ACC112 (cell line): ENCODE data around the gene KDELR3.
A peak's percentile ranks its signal among the peaks of the same experiment; 100 is the strongest.

Experiments
- H2AFZ ChIP-seq: fragments of 200-600 bp; sonication (generic); one replicate; pipeline ENCODE4 v1.6.0; 2017; ENCODE audit warnings: antibody characterized with exemption, low read length; ENCODE audit not compliant: unreplicated experiment
- H3K27ac ChIP-seq: fragments of 200-600 bp; sonication (generic); 2 replicates; pipeline ENCODE4 v1.5.1; 2014; ENCODE audit warnings: low read depth, mild to moderate bottlenecking, antibody characterized with exemption, low read length, moderate library complexity
- H3K27me3 ChIP-seq: fragments of 200-600 bp; sonication (generic); 2 replicates; pipeline ENCODE4 v1.6.1; 2014; ENCODE audit warnings: mild to moderate bottlenecking, antibody characterized with exemption, low read length, moderate library complexity, mixed read lengths; ENCODE audit not compliant: insufficient read depth
- H3K36me3 ChIP-seq: fragments of 200-600 bp; sonication (generic); 2 replicates; pipeline ENCODE4 v1.6.1; 2016; ENCODE audit warnings: mild to moderate bottlenecking, antibody characterized with exemption, low read length, moderate library complexity, mixed read lengths; ENCODE audit not compliant: insufficient read depth
- H3K4me1 ChIP-seq: fragments of 200-600 bp; sonication (generic); one replicate; pipeline ENCODE4 v1.6.1; 2016; ENCODE audit warnings: low read length, mixed read lengths; ENCODE audit not compliant: insufficient read depth, unreplicated experiment, control insufficient read depth
- H3K4me3 ChIP-seq: fragments of 200-600 bp; sonication (generic); 2 replicates; pipeline ENCODE4 v1.5.1; 2014; ENCODE audit warnings: mild to moderate bottlenecking, low read depth, low read length
- H3K79me2 ChIP-seq: fragments of 200-600 bp; sonication (generic); one replicate; pipeline ENCODE4 v1.6.0; 2016; ENCODE audit warnings: low read length; ENCODE audit not compliant: control insufficient read depth, unreplicated experiment, insufficient read depth

Gene KDELR3

DNA sequence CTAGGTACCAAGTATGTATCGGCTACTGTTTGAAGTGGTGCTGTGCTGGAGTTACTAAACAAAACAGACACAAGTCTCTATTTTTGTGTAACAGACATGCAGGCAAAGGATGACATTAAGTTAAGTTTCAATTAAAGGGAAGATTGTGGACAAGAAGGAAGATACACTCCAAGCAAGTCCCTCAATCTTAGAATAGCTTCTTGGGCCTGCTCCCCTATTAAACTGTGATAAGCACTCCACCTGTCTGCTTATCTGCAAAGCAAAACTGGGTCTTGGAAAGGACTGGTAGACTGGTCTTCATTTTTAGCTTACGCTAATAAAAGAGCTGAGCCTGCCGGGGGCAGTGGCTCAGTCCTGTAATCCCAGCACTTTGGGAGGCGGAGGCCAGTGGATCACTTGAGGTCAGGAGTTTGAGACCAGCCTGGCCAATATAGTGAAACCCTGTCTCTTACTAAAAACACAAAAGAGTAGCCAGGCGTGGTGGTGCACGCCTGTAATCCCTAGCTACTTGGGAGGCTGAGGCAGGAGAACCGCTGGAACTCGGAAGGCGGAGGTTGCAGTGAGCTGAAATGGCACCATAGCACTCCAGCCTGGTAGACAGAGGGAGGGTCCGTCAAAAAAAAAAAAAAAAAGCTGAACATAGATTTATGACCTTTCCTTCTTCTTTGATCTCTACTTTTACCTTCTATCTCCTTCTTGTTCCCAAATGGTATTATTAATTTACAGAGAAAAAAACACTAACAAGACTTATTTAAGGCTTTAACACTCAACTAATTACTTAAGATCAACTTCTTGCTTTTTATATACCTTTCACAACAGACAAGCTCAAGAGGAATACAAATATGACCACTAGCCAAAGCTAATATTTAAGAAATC, 34.1 kb downstream of the KDELR3 start:
- peaks cover 38% of the 10 kb centered on the region for H3K36me3 ChIP-seq

GRCh38 chr22:38503021-38503420, 35.1 kb downstream of the KDELR3 start:
- Histone ChIP-seq H3K4me1 (peaks cover 18% of the 10 kb centered on the region), H3K79me2 (peaks cover 73% of the 10 kb centered on the region), H3K27ac (peak overlapping the region; percentile 19; the same call in 1 of the 2 replicates), H2AFZ (no peak overlapping the region), H3K36me3 (peaks cover 33% of the 10 kb centered on the region), H3K27me3 (no peaks in the 10 kb centered on the region), H3K4me3 (peak overlapping the region; percentile 99)

More for the DNA sequence above, 34.1 kb downstream of the KDELR3 start:
- Histone ChIP-seq H3K4me3 (peak overlapping the region; percentile 99), H3K4me1 (peaks cover 18% of the 10 kb centered on the region), H2AFZ (no peak overlapping the region), H3K79me2 (peaks cover 78% of the 10 kb centered on the region), H3K27ac (no peak overlapping the region), H3K27me3 (no peaks in the 10 kb centered on the region)

DNA sequence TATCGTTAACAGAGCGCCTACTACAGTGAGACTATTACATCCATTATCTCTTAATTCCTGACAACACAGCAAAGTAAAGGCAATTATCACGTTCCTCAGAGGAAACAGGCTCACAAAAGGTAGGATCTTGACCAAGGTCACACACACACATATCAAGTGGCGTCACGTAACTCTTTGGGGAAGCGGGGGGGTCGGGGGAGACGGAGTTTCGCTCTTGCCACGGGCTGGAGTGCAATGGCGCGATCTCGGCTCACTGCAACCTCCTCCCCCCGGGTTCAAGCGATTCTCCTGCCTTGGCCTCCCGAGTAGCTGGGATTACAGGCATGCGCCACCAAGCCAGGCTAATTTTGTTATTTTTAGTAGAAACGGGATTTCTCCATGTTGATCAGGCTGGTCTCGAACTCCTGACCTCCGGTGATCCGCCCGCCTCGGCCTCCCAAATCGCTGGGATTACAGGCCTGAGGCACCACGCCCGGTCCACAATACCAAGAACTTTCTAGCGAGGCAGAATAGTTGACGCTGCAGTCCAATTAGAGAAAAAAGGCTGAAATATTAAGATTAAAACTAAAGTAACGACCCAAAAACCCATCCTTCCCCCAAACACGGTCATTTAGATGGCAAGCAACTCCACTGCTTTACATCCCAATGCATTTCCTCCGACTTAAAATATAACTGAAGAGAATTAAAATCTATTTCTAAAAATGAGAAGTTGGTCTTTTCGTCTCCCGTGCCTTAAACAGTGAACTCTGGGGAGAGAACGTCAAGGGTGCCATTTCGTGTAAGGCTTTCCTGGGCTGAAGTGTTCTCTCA, 37.0 kb downstream of the KDELR3 start:
- Histone ChIP-seq H3K79me2 (peaks cover 57% of the 10 kb centered on the region), H3K27ac (peak overlapping the region; percentile 98), H3K4me3 (peak overlapping the region; percentile 99), H2AFZ (no peak overlapping the region), H3K4me1 (peaks cover 18% of the 10 kb centered on the region), H3K36me3 (peaks cover 21% of the 10 kb centered on the region; the same call in 1 of the 2 replicates), H3K27me3 (no peaks in the 10 kb centered on the region)

DNA sequence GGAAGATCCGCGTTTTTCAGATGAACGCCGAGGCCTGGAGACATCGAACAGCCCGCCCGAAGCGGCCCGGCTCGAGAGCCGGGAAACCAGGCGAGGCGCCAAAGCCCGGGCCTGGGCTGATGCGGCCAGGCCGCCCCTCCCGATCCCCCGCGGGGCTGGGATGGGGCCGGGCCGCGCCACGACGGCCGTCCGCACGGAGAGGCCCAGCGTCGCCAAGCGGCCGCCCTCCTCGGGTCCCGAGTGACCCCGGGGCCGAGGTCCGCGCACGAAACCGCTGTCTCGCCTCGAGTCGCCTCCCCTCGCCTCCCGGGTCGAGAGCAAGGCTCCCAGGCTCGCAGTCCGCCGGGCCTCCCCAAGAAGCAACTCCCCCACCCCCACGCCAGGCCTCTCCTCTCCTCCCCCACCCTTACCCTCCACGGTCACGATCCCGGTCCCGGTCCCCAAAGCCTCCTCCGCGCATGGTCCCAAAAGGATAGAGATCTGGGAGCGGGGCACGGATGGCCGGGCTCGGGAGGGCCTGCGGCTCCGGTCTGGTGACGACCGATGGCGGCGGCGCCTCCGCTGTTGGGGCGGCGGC, 37.7 kb downstream of the KDELR3 start:
- peak overlapping the region; percentile 22 for H2AFZ ChIP-seq
- peaks cover 18% of the 10 kb centered on the region for H3K4me1 ChIP-seq
- H3K27ac ChIP-seq = peak overlapping the region; percentile 98
- H3K79me2 ChIP-seq = peaks cover 53% of the 10 kb centered on the region
- H3K27me3 ChIP-seq = no peaks in the 10 kb centered on the region
- peak overlapping the region; percentile 99 for H3K4me3 ChIP-seq
- peaks cover 21% of the 10 kb centered on the region; the same call in 1 of the 2 replicates for H3K36me3 ChIP-seq

DNA sequence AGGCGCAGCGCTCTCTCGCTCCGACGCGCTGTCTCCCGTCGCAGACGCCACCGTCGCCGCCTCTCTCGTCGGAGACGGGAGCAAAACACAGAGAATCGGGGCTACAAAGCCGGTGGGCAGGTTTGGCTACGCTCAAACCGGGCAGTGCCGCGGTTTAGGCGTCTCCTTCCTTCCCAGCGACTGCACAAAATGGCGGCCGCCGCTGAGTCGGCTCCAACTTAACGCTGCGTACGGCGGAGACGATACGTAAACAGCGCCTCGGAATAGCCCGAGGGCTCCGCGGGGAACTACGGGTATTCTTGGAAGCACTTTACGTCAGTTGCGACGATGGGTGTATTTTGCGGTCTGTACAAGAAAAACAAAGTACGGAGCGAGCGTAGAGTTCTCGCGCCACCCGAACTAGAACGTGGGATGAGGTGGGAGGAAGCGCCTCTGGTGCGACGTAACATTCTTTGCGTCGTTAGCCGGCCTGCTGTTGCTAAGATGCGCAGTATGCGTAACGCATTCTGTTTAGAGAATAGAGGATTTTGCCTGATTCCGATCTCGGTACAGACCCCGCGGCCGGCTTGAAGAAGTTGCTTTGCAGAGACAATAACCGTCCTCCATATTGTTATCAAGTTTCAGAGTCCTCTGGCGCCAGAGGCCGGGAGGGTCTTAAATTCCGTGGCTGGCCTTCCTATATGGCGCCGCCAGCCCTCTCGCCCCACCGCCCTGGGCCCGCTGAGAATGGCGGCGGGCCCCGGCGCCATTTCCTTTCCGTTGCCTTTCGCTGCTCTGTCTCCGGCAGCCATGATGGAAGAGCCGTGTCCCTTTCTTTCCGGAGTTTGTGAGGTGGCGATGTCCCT, 38.4 kb downstream of the KDELR3 start, which contains the start of gene DDX17:
Gene DDX17, minus strand, starts transcription at position 194 of the 845 bp plus-strand sequence.
- Histone ChIP-seq H3K36me3 (peaks cover 17% of the 10 kb centered on the region; the same call in 1 of the 2 replicates), H3K4me1 (peaks cover 18% of the 10 kb centered on the region), H3K27ac (peak within 1 kb of the TSS; percentile 98), H3K4me3 (peak within 1 kb of the TSS; percentile 99), H3K79me2 (peaks cover 47% of the 10 kb centered on the region), H3K27me3 (no peaks in the 10 kb centered on the region), H2AFZ (peak within 1 kb of the TSS; percentile 96)

DNA sequence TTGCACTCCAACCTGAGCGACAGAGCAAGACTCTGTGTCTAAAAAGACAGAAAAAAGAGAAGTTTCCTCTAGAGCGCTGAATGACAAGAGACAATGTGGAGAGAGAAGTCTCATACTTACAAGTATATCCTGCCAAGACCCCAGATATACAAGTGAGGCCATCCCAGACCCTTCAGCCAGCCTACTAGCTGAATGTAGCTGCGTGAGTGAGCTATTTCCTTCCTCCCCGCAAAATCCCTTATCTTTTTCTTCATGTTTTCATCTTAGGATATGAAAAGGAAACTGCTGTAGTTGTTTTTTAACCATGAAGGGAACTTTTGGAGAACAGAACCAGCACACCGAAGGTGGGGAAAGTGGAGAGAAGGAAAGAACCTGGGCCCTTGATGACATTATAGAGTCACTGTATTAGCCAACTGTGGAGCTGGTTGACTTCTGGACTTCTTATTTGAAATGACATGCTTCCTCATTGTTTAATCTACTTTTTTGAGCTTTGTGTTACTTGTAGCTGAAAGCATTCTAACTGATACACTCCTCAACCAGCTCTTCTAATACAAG, 42.6 kb downstream of the KDELR3 start:
- no peaks in the 10 kb centered on the region for H3K36me3 ChIP-seq
- H3K4me1 ChIP-seq = peaks cover 4% of the 10 kb centered on the region
- no peak overlapping the region for H3K4me3 ChIP-seq
- no peaks in the 10 kb centered on the region for H3K27me3 ChIP-seq
- H3K27ac ChIP-seq = no peak overlapping the region
- no peak overlapping the region for H2AFZ ChIP-seq
- H3K79me2 ChIP-seq = peaks cover 6% of the 10 kb centered on the region

GRCh38 chr22:38513063-38513462, 45.2 kb downstream of the KDELR3 start:
- Histone ChIP-seq H3K27me3 (no peaks in the 10 kb centered on the region), H3K36me3 (no peaks in the 10 kb centered on the region), H3K4me3 (no peak overlapping the region), H3K27ac (no peak overlapping the region), H2AFZ (no peak overlapping the region), H3K4me1 (no peaks in the 10 kb centered on the region), H3K79me2 (no peaks in the 10 kb centered on the region)

DNA sequence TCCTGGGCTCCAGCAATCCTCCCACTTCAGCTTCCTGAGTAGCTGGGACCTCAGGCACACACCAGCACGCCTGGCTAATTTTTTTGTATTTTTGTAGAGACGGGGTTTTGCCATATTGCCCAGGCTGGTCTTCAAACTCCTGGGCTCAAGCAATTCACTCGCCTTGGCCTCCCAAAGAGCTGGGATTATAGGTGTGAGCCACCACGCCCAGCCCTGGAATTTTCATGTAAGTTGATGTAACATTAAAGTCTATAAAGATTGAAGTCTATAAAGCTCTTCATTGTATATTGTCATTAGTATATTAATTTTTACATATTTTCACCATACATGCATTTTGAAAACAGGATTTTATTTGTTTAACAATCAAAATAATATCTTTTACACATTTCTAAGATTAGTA, 50.7 kb downstream of the KDELR3 start:
- Histone ChIP-seq H3K27me3 (no peaks in the 10 kb centered on the region), H3K4me1 (no peaks in the 10 kb centered on the region), H2AFZ (no peak overlapping the region), H3K79me2 (no peaks in the 10 kb centered on the region), H3K4me3 (no peak overlapping the region), H3K27ac (no peak overlapping the region), H3K36me3 (no peaks in the 10 kb centered on the region)

GRCh38 chr22:38519453-38520250, 51.8 kb downstream of the KDELR3 start:
- Histone ChIP-seq H3K36me3 (no peaks in the 10 kb centered on the region), H3K79me2 (no peaks in the 10 kb centered on the region), H2AFZ (no peak overlapping the region), H3K4me3 (no peak overlapping the region), H3K27ac (no peak overlapping the region), H3K27me3 (no peaks in the 10 kb centered on the region), H3K4me1 (no peaks in the 10 kb centered on the region)
